ENCODE data around the gene SHC4.
A peak's percentile ranks its signal among the peaks of the same experiment; 100 is the strongest.

DNA sequence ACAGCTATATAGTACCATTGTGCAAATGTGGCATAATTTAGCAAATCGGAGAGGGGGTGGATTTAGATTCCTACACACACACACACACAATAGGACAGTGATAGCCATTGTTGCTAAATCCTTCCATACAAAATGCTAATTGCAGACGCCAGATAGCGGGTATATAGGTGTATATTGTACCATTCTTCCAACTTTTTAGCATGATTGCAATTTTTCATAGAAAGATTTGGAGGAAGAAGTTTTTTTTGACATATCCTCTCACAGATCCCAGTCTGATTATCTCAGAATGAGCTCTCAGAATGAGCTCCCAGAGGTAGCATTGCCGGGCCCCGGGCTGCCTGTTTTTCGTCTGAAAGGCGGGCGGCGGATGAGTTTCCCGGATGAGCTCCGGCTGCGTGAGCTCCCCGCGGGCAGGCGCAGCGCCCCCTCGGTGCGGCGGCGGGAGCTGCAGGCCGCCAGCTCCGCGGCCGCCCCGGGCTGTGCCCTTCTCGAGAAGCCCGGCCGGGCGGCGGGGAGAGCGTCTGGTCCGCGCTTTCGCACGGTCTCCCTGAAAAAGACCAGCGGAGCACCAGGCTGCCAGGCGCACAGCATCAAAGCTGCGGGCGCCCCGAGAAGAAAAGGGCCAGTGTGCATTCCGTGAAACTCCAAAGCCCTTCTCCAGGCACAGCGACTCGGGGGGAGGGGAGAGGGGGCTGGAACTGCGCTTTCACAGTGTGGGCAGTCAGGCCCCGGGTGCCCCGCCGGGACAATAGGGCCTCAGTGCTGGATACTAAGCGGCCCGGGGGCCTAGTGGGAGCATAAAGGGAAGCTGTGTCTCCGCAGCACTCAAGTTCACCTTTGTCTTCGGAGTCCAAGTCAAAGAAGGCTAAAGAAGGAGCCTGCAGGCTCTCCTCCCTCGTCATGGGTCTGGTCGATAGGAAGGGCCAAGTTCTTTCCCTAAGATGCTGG, 12.0 kb upstream of the SHC4 start:
- no peak for TF ChIP-seq SRF (IDR thresholded peaks at IDR 0.05; ENCODE audit: low read depth, low read length)
- TF ChIP-seq POLR2A (IDR thresholded peaks at IDR 0.05; ENCODE audit: insufficient read depth in 1 of 2, low read depth in 2 of 2, low read length in 2 of 2) = peak in 1 of 2 experiments; percentile 14; a peak in 2 of 4 replicates
- no peak for TF ChIP-seq FOXM1 (CRISPR knock-in tag; IDR thresholded peaks at IDR 0.05)
- TF ChIP-seq HDAC6 (IDR thresholded peaks at IDR 0.05; ENCODE audit: low read depth, low read length) = no peak
- TF ChIP-seq ZNF784 (CRISPR knock-in tag; IDR thresholded peaks at IDR 0.05; ENCODE audit: borderline replicate concordance) = no peak
- TF ChIP-seq KDM1A (CRISPR knock-in tag; IDR thresholded peaks at IDR 0.05) = no peak
- TF ChIP-seq HMGXB4 (CRISPR knock-in tag; IDR thresholded peaks at IDR 0.05; ENCODE audit: borderline replicate concordance in 1 of 2, low read depth in 1 of 2) = peak; percentile 75 to 82; a peak in 2 of 4 replicates
- no peak for TF ChIP-seq ZNF652 (CRISPR knock-in tag; IDR thresholded peaks at IDR 0.05; ENCODE audit: borderline replicate concordance, low read depth)
- TF ChIP-seq CTCF (CRISPR knock-in tag; IDR thresholded peaks at IDR 0.05) = peak; percentile 76
